GM15510 (cell line): ENCODE results near the gene MOB1A.

Experiments used
- POLR2A ChIP-seq: IDR thresholded peaks from 3 replicates; pipeline ENCODE4 v1.6.1; 2011; ENCODE audit warnings: borderline replicate concordance; ENCODE audit not compliant: insufficient read length; ENCODE audit errors: extremely low read depth

MOB1A gene

DNA sequence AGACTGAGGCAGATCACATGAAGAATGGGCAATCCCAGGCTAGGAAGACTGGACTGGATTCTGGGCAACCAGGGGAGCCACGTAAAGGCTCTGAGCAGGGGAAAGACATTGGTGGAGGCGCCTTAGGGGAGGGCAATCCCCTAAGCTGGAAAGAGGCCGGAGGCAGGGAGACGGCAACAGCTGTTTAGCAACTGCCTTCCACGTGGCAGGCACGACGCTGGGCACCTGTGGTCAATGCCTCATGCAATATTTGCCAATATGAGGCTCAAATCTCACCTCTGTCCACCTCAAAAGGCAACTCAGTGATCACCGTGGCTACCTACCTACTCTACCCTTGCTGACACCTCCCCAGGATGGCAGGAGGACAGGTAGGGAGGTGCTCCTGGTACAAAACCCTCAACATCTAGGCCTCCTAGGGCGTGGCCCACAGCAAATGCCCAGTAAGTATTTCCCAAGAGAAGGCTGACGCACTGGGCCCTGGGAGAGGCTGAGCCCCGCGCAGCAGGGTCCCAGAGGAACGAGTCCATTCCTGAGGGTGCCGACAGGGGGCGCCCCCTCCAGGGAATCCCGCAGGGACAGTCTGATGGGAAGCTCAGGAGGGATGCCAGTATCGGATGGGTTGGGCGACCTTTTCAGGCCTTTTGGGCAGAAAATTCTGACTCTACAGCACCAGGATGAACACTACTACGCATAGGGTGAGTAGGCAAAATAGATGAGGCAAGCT lies 39.9 kb downstream of the MOB1A start:
- TF ChIP-seq POLR2A = no peak

DNA sequence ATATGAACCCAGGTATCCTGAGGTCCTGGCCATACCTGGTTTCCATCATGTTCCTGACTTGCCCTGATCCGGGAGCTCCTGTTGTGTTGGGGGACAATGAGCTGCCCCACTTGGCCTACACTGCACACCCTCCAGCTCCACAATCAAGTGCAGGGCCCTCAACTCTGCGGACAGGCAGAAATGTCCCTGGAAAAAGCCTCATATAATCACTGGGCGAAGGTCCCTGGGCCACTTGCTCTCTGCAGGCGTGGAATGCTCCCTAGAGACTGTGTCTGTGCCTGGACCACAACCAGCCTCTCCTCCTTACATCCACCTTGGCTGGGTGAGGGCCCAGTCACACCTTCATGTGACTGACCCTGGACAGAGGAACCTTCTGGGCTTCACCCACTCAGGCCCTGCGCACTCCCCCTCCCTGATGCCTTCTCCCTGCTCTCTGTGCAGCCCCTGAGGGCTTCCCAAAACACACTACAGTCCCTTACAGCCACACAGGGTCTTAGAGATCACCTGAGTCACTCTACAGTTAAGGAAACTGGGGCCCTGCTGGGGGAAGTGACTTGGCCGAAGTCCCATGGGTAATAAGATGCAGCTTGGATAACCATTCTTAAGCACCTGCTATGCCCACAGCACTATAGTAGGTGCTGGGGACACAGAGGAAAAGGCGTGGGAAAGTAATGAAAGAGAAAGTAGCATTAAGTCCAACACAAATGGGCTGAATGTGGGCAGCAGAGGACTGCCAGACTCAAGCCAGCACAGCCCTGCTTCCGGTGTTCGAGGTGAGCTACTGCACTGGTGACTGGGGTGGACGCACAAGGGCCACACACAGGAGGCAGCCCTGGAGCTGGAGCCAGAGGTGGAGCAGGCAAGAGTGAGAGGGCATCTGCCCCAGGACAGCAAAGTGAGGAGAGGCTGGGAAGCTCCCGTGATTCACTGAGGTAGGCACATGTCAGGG lies 40.8 kb downstream of the MOB1A start:
- no peak for TF ChIP-seq POLR2A

- TF ChIP-seq POLR2A = no peak
These were observed 46.8 kb downstream of the MOB1A start for GRCh38 chr2:74131901-74132300.

- no peak for TF ChIP-seq POLR2A
These were observed 48.3 kb downstream of the MOB1A start for GRCh38 chr2:74130211-74130995.

GRCh38 chr2:74128206-74128605 lies 50.5 kb downstream of the MOB1A start:
- no peak for TF ChIP-seq POLR2A

- TF ChIP-seq POLR2A = peak; percentile 56
These were observed 58.5 kb downstream of the MOB1A start for GRCh38 chr2:74119912-74120825.

GRCh38 chr2:74119339-74119738 lies 59.3 kb downstream of the MOB1A start:
- no peak for TF ChIP-seq POLR2A

DNA sequence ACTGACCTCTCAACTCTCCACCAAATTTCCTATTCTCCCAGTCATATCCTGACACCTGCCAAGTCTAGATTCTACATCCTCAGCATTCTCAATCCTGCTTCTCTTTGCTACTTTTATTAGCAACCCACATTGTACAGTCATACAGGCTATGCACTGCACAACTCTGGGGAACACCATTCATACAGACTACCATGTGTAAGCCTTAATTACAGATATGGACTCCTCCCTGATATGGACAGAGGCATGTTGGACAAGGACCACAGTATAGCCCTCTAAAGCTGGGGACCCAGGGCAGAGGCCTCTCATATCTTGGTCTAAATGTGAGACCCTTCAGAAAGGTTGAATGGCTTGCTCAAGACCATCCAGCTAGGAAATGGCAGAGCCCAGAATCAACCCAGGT lies 67.3 kb downstream of the MOB1A start:
- TF ChIP-seq POLR2A = no peak

DNA sequence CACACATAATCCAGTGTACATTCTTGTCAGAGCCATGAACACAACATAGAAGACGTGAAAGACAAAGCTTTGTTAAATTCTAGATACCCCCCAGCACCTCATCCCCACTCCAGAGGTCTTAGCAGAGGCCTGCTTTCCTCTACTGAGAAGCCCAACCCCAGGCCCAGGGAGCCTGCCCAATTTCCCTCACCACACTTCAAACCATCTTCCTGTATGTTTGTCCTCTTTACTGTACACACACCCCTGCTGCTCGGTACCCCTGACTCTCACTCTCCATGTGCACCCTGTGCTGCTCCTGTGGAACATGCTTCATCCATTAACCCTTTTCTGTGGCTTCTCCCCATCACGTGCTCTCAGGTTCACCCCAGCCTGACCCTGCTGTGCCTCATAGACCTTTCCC lies 68.1 kb downstream of the MOB1A start:
- no peak for TF ChIP-seq POLR2A

GRCh38 chr2:74109551-74109950 lies 69.1 kb downstream of the MOB1A start:
- no peak for TF ChIP-seq POLR2A

GRCh38 chr2:74107071-74107470 lies 71.6 kb downstream of the MOB1A start:
- no peak for TF ChIP-seq POLR2A

DNA sequence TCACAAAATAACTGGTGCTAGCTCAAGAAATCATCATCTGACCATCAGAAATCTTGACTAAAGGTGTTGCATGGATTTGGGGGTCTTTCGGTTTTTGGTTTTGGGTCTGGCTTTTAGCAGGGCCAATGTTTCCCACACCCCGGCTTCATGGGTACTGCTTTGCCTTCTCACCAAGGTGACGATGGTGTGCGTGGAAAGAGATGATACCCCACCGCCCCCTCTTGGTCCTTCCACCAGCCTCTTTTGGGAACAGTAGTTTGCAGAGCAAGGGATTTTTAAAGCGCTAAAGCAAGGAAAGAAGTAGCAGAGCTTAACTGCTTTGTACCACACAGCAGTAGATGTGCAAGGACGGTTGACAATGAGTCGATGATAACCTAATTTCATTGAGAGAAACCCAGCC lies 73.3 kb downstream of the MOB1A start:
- no peak for TF ChIP-seq POLR2A

- TF ChIP-seq POLR2A = no peak
These were observed 73.8 kb downstream of the MOB1A start for GRCh38 chr2:74104839-74105238.

DNA sequence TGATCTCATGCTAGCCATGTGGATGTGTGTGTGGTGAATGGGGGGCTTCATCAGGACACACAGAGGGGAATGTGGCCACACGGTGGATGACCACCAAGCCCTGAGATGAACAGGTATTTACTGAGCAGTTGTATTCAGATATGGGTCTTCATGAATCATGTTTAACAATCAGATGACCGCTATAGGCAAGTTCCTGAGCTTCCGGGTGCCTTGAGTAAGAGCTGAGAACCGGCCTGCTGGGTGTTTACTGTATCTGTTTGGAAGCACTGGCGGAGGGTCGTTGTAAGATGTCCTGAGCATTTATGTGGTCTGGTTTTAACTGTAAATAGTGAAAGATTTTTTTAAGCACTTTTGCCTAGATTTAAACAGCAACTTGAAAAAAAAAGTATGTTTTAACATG lies 74.9 kb downstream of the MOB1A start:
- TF ChIP-seq POLR2A = no peak
